ENCODE measurements around the gene SLAMF8.

The SLAMF8 gene

GRCh38 chr1:159826441-159827101 is at the start of gene SLAMF8:
SLAMF8 (plus strand) TSS chr1:159826873; CDS start chr1:159826899, 26 bp downstream.
- DNase-seq (ENCODE audit: low spot score) = no peak

GRCh38 chr1:159778266-159778665 is 48.4 kb upstream of the SLAMF8 start:
- DNase-seq (ENCODE audit: low spot score) = no peak

DNA sequence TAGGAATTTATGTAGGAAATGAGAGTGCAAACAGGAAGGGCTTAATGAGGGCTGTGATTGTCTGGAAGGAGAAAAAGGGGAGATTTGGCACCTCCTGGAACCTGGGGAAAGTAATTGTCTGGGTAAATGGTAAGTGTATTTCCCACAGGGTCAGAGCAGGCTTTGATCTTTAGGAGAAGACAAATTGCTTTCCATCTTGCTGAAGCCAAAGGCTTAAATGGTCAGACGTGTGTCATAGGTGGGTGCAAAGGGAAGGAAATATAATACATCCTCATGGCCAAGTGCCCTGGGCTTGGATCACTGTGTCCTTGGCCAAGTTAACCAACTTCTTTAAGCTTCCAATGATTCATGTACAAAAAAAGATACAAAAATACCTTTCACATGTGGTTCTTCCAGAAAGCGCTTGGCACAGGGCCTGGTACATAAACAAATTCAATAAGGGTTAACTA is 47.2 kb upstream of the SLAMF8 start:
- DNase-seq (ENCODE audit: low spot score) = no peak

GRCh38 chr1:159780583-159781582 is 45.8 kb upstream of the SLAMF8 start, which contains the start of gene DUSP23:
DUSP23 (plus strand) TSS chr1:159780962; CDS start chr1:159781101, 139 bp downstream.
- peak; percentile 98 for DNase-seq (ENCODE audit: low spot score)

- no peak for DNase-seq (ENCODE audit: low spot score)
Measured at GRCh38 chr1:159781992-159782391, 44.7 kb upstream of the SLAMF8 start.

GRCh38 chr1:159783724-159784123 is 42.9 kb upstream of the SLAMF8 start:
- no peak for DNase-seq (ENCODE audit: low spot score)

- no peak for DNase-seq (ENCODE audit: low spot score)
Measured at GRCh38 chr1:159786465-159786864, 40.2 kb upstream of the SLAMF8 start.

GRCh38 chr1:159786966-159787365 is 39.7 kb upstream of the SLAMF8 start:
- no peak for DNase-seq (ENCODE audit: low spot score)

DNA sequence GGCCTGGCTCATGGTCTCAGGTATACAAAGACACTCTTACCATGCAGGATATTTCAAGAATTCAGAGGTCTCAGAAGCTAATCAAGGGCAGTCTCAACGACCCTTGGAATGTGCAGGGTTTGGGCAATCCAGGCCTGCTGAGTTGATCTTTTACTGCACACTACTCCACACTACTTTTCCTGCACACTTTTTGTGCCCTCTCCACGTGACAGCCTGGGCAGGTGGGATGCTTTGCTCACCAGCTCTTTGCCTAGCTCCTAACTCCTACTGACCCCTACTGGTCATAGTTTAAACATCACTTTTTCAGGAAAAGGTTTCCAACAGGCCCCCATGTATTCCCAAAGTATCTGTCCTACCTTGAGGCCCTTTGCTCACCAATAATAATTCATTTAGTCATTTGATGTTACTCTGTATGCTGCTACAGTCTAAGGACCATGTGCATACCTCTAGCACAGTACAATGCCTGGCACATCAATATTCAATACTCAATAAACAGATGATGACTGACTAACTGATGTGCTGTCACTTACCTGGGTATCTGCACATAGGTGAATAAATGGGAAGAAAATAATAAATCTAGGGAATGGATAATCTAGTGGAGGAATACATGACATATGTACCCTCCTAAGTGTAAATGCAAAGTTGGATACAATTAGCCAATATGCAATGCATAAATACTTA is 36.3 kb upstream of the SLAMF8 start:
- peak; percentile 19 for DNase-seq (ENCODE audit: low spot score)

- no peak for DNase-seq (ENCODE audit: low spot score)
Measured at GRCh38 chr1:159791031-159791430, 35.6 kb upstream of the SLAMF8 start.

DNA sequence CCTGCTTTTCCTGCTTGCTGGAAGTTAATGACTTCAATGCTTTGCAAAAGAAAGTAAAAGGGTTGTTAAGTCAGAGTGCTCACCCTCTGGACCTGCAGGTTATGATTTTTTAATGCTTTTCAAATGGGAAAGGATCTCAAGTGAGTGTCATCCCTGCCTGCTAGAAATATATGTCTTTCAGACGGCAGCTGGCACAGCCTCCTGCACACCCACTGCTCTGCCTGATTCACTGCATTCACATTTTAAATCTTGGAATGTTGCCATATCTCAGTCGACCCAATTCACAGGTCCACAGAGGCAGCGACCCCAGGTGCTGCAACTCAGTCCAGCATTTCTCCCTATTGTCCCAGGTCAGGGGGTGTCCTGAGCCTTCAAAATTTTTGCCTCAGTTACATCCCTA is 35.2 kb upstream of the SLAMF8 start:
- no peak for DNase-seq (ENCODE audit: low spot score)

- DNase-seq (ENCODE audit: low spot score) = no peak
Measured at GRCh38 chr1:159795534-159795933, 31.1 kb upstream of the SLAMF8 start.

DNA sequence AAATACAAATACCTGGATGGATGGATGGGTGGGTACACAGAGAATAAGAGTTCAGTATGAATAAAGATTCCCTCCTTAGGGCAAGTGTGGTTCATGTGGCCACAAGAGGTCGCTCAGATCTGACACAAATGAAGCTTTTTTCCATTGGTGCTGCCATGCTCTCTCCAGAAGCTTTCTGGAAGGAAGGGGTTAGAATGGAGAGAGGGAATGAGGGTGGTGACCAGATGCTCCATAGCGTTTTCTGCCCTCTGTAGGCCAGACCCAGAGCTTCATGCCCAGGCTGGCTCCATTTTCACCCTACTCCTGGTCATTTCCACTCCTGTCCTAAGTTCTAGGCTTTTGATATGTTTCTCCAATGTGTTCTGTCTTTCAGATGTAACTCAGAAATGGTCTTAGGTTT is 27.8 kb upstream of the SLAMF8 start:
- DNase-seq (ENCODE audit: low spot score) = peak; percentile 78

DNA sequence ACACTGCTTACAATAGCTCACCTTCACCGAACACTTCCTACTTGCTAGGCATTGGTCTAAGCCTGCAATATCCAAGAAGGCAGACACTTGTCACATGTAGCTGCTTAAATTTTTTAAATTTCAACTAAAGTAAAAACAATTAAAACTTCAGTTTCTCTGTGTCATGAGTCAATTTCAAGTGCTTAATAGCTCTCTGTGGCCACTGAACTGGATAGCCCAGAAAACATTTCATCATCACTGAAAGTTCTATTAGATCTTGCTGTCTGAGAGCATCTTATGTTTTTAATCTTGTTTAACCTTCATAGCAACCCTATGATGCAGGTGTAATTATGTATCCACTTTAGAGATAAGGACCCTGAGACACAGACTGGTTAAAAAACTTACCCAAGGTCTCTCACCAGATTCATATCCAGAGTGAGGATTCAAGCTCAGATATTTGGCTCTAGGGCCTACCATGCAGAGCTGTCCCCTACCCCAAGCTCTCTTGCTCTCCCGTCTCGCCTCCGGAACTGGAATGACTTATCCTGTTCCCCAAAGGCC is 27.2 kb upstream of the SLAMF8 start:
- no peak for DNase-seq (ENCODE audit: low spot score)

DNA sequence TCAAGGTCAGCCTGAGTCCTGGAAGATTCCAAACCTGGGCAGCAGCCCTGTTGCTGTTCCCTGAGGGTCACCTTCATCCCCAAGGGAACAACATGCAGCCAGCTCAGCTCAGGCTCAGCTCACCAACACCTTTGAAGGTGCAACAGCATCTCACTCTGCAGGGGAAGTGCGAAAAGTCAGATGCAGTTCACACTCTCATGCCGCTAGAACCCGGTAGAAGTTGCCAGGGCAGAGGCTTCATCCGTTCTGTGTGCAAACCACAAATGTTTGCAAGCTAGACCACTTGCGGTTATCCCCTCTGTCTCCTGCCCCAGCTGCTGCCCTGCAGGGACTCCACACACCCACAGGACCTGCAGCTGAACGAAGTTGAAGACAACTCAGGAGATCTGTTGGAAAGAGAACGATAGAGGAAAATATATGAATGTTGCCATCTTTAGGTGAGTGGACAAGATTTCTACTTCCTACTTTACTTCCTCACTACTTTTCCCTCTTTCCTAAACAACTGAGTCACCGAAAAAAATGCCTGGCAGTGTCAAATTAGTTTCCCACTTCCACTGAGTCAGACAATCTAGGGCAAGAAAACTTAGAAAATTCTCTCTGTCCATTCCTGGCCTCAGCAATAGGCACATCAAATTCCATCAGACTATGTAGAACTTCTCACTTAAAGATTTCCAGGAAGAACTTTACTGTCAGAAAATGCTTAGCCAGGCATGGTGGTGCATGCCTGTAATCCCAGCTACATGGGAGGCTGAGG is 26.3 kb upstream of the SLAMF8 start:
- DNase-seq (ENCODE audit: low spot score) = no peak

GRCh38 chr1:159802111-159802510 is 24.6 kb upstream of the SLAMF8 start, which contains the start of gene FCRL6:
FCRL6 (plus strand) TSS chr1:159802360; CDS start chr1:159802425, 65 bp downstream.
- no peak for DNase-seq (ENCODE audit: low spot score)

- DNase-seq (ENCODE audit: low spot score) = no peak
Measured at GRCh38 chr1:159803956-159804689, 22.6 kb upstream of the SLAMF8 start.

- DNase-seq (ENCODE audit: low spot score) = no peak
Measured at GRCh38 chr1:159804924-159805323, 21.7 kb upstream of the SLAMF8 start.

DNA sequence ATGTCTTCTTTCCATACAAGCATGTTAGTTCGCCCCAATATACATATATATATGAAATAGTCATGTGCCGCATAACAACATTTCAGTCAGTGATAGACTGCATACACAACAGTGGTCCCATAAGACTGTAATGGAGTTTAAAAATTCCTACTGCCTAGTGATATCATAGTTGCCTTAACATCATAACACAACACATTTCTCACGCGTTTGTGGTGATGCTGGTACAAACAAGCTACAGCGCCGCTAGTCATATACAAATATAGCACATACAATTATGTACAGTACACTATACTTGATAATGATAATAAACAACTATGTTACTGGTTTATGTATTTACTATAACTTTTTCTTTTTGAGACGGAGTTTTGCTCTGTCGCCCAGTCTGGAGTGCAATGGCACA is 10.7 kb upstream of the SLAMF8 start:
- DNase-seq (ENCODE audit: low spot score) = no peak

DNA sequence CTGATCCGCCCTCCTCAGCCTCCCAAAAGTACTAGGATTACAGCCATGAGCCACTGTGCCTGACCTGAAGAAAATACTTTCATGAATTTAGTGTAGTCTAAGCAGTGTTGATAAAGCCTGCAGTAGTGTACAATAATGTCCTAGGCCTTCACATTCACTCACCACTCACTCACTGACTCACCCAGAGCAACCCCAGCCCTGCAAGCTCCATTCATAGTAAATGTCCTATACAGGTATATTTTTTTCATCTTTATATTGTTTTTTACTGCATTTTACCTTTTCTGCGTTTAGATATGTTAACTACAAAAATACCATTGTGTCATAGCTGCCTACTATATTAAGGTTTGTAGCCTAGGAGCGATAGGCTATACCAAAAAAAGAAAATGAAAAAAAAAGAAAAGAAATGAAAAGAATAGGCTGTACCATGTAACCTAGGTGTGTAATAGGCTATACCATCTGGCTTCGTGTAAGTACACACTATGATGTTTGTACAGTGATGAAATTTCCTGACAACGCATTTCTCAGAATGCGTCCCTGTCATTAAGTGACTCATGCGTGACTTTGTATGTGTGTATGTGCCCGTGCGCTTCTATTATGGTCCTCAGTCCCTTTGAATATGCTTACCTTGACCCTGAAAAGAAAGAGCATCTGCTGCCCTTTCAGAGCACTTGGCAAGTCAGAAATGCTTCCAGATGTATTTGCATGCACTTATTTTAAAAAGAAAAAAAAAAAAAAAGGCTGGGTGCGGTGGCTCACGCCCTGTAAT is 9.2 kb upstream of the SLAMF8 start:
- DNase-seq (ENCODE audit: low spot score) = no peak

Measured in hepatic stellate cell (primary cell).